Choroid plexus epithelial cell (primary cell): ENCODE data around the gene DUSP28.

Source experiments
- DNase-seq: peaks from one replicate; pipeline ENCODE4 v3.0.0-alpha.2; 2010; ENCODE audit warnings: low read depth
- H3K4me3 ChIP-seq: 2 replicates; pipeline ENCODE4 v1.5.1; 2011; ENCODE audit warnings: low read depth, mild to moderate bottlenecking, control low read depth, low read length, moderate library complexity
- TF ChIP-seq, protein P1 (sequence below): conservative IDR thresholded peaks from 2 replicates; pipeline ENCODE4 v1.5.1; 2011; ENCODE audit warnings: low read depth, mild to moderate bottlenecking, control low read depth, inconsistent platforms, low read length, moderate library complexity

DUSP28 gene, protein sequence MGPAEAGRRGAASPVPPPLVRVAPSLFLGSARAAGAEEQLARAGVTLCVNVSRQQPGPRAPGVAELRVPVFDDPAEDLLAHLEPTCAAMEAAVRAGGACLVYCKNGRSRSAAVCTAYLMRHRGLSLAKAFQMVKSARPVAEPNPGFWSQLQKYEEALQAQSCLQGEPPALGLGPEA

DNA sequence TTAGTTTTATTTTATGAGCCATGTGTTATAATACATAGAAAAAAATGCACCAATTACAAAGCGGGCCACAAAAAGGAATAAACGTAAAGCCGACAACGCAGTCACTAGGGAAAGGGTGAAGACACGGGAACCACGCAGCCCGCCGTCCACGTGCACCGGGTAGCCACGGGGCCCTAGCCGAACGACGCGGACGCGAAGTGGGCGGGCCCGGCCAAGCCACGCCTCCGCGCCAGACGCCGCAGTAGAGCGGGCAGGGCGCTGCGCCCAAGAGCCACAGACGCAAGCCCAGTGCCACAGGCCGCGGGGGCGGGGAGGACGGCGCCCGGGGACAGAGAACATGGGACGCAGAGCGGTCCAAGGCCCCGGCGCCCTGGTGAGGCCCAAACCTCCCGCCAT lies at the start of gene DUSP28:
Gene DUSP28, plus strand, starts transcription at position 274 of the 396 bp plus-strand sequence. CDS start 328 bp downstream, outside the sequence.
- TF ChIP-seq, protein P1, sequence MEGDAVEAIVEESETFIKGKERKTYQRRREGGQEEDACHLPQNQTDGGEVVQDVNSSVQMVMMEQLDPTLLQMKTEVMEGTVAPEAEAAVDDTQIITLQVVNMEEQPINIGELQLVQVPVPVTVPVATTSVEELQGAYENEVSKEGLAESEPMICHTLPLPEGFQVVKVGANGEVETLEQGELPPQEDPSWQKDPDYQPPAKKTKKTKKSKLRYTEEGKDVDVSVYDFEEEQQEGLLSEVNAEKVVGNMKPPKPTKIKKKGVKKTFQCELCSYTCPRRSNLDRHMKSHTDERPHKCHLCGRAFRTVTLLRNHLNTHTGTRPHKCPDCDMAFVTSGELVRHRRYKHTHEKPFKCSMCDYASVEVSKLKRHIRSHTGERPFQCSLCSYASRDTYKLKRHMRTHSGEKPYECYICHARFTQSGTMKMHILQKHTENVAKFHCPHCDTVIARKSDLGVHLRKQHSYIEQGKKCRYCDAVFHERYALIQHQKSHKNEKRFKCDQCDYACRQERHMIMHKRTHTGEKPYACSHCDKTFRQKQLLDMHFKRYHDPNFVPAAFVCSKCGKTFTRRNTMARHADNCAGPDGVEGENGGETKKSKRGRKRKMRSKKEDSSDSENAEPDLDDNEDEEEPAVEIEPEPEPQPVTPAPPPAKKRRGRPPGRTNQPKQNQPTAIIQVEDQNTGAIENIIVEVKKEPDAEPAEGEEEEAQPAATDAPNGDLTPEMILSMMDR = no peak
- DNase-seq = peak; percentile 89
- H3K4me3 ChIP-seq = peak within 1 kb of the TSS; percentile 76

GRCh38 chr2:240510513-240511210 lies 49.5 kb upstream of the DUSP28 start:
- no peak for DNase-seq
- TF ChIP-seq, protein P1 = no peak

DNA sequence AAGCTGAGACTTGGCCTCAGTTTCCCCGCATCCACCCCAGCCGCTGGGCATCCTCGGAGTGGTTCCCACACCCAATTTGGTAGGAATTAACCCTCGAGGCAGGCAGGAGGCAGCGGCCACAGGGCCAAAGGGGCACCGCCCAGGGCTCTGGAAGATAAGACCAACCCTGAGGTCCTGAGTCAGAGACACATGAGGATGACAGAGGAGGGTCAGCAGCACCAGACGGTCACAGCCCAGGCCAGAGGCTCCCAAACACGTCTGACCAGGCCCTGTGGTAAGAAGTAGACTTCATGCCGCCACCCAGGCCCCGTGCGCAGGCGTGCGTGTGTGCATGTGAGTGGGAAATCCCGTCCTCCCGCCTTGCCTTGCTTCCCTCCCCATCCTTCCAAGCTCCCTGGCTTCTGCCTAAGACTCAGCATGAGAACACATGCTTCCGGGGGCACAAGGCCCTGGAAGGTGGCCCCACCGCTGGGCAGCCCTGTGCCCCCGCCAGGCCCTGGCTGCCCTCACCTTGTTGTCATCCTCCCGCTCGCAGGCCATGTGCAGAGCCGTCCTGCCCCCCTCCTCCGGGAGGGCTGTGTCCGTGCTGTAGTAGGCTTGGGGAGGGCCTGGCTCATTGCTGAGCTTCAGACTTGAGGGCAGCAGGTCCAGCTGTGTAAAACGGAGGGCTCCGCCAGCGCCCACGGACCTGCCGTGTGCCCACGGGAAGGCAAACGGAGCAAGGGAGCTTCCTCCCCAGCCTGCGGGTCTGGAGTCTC lies 48.6 kb upstream of the DUSP28 start:
- no peak for DNase-seq
- no peak overlapping the region for H3K4me3 ChIP-seq
- TF ChIP-seq, protein P1 = no peak

More at GRCh38 chr2:240510513-240511210, 49.5 kb upstream of the DUSP28 start:
- no peak overlapping the region for H3K4me3 ChIP-seq

GRCh38 chr2:240512109-240512485 lies 48.1 kb upstream of the DUSP28 start:
- no peak for DNase-seq
- no peak overlapping the region for H3K4me3 ChIP-seq
- TF ChIP-seq, protein P1 = no peak

GRCh38 chr2:240512666-240513535 lies 47.3 kb upstream of the DUSP28 start:
- no peak for DNase-seq
- TF ChIP-seq, protein P1 = no peak
- H3K4me3 ChIP-seq = no peak overlapping the region

GRCh38 chr2:240513549-240514287 lies 46.4 kb upstream of the DUSP28 start:
- TF ChIP-seq, protein P1 = peak; percentile 98
- H3K4me3 ChIP-seq = no peak overlapping the region

More at GRCh38 chr2:240513549-240514287, 46.4 kb upstream of the DUSP28 start:
- DNase-seq = peak; percentile 91
